ENCODE measurements around the gene VSTM5.

GRCh38 chr11:93783765-93784144 lies 66.7 kb downstream of the VSTM5 start:
- TF ChIP-seq EZH2phosphoT487 (IDR thresholded peaks at IDR 0.05; ENCODE audit: borderline replicate concordance, low read depth, low read length) (no peak), CTCF (conservative IDR thresholded peaks at IDR 0.05; ENCODE audit: low read length) (no peak)
